GM18909 (cell line): Measurements from ENCODE around the gene CCDC154.
"Not testable (repeated sequence)": the region's sequence is repeated elsewhere in the genome, so short reads cannot be mapped to it uniquely, and the experiment has no call there.

Experiments
- ATAC-seq: cut with Tn5 transposase; IDR thresholded peaks from one replicate; pipeline ENCODE4 v1.9.1; 2021; ENCODE audit warnings: mild to moderate bottlenecking; ENCODE audit not compliant: unreplicated experiment, poor library complexity

Gene CCDC154, protein sequence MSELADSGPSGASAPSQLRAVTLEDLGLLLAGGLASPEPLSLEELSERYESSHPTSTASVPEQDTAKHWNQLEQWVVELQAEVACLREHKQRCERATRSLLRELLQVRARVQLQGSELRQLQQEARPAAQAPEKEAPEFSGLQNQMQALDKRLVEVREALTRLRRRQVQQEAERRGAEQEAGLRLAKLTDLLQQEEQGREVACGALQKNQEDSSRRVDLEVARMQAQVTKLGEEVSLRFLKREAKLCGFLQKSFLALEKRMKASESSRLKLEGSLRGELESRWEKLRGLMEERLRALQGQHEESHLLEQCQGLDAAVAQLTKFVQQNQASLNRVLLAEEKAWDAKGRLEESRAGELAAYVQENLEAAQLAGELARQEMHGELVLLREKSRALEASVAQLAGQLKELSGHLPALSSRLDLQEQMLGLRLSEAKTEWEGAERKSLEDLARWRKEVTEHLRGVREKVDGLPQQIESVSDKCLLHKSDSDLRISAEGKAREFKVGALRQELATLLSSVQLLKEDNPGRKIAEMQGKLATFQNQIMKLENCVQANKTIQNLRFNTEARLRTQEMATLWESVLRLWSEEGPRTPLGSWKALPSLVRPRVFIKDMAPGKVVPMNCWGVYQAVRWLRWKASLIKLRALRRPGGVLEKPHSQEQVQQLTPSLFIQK

DNA sequence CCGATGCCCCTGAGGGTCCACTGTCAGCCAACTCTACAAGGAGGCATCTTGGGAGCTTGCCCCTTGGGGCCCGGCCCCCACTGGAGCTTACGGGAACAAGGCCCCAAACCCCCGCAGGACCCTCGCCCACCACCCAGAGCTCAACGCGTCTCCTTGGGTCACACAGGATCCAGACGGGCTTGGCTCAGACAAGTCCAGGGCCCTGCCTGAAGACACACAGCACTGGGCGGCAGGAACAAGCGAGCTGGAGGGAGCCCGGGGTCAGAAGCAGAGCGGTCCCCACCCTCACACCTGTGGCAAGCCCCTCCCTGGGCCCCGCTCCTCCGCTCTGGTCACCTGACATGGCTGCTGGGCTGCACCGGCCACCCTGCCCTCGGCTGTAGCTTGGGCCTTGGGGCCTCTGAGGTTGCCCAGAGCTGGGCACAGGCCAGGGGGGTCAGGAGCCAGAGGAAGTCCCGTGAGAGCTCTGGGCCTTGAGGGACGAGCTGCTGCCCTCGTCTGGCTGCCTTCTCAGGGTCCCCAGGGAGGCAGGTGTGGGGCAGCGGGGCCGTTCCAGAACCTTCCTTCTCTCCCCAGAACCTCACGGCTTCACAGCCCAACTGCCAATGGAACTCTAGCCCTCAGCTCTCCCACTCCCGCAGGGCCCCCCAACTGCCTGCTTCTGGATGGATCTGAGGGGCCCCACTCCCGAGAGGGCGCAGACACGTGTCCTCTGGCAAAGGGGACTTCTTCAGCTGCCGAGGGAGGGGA is at the start of gene CCDC154:
CCDC154 (minus strand) TSS at position 577 of the 750 bp plus-strand sequence; CDS start at position 343, 234 bp downstream.
- ATAC-seq = no peak

DNA sequence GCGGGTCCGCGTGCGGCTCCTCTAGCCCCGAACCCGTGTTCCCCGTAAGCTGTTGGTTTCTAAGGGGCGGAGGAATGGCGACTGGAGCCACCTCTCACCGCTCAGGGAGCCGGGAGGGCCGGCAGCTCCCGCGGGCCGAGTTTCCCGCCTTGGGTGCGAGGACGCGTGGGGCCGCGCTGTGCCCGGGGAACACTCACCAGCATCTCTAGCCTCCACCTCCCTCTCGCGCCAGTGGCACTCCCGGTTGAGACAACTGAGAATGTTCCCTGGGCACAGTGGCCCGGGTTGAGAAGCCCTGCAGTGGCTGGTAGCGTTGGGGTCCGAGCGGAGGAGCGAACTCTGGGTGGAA is 49.4 kb upstream of the CCDC154 start:
- peak; percentile 20 for ATAC-seq

DNA sequence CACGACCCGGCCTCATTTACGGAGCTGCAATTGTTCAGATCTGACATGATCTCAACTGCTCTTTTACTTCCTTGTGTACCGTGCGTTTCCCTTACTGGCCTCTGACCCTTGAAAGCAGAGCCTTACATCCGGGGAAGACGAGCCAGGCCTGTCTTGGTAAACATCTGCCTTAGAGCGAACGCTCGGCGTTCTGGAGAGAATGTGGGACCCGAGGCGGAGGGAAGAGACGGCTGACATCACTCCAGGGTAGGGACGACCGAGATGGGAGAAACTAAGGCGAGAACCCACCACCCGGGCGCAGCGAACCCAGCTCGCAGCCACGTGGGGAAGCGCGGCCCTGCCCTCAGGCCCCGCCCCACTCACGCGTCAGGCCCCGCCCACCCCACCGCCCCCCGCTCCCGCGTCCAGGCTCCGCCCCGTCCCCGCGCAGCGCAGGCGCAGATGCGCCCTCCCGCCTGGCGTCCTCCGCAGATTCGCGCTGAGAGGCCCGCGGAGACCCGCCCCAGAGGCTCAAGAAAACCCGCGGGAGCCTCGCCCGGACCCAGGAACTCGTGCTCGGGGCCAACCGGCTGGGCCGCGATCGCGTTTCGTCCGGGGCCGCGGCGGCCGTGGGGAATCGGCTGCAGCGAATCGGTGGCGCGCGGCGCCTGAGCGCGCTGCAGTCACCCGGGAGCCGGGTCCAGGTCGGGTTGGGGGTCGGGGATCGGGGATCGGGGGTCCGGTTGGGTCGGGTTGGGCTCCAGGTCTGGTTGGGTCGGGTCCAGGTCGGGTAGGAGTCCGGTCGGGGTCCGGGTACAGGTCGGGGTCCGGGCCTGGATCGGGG is 48.8 kb upstream of the CCDC154 start, which contains the start of gene TELO2:
TELO2 (plus strand) TSS at position 438 of the 823 bp plus-strand sequence. CDS start 922 bp downstream, outside the sequence.
- ATAC-seq = peak; percentile 56

DNA sequence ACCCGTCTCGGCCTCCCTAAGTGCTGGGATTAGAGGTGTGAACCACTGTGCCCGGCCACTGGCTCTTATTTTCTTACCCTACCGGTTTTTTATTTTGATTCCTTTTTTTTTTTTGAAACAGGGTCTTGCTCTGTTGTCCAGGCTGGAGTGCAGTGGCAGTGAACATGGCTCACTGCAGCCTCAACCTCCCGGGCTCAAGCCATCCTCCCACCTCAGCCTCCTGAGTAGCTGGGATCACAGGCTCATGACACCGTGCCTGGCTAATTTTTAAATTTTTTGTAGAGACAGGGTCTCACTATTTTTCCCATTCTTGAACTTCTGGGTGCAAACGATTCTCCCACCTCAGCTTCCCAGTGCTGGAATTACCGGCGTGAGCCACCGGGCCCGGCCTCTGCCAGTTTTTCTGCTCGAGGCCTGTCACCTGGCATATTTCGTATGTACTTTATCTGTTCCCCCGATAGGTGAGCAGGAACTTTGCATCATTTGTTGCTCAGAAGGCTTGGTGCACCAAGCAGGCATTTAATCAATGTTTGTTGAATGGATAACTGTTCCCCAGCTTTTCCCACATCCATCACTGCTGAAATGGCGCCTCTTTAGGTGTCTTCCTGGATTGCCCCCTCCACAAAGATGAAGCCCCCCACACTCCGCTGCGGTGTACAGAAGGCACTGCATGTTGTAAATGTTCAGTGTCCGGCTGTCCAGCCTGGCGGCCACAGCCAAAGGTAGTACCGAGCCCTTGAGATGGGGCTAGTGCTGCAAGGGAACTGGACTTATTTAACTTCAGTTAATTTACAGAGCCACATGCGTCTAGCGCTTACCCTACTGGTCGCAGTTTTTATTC is 47.9 kb upstream of the CCDC154 start:
- no peak for ATAC-seq

DNA sequence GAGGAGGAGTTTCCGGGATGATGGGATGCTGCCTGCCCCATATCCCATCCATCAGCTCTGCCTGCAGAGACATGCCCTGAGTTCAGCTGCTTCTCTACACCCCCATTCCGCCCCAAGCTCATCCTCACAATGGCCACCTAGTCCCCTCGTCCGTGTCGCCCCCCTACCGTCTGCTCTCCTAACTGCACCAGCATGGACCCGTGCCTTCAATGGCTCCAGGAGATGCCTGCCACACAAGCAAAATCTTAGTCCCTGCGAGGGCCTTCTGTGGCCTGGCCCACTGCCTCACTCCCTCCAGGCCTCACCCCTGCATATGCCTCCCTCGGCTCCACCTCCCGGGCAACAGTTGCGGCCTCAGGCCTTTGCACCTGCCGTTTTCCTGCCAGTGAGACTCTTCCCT is 47.0 kb upstream of the CCDC154 start:
- ATAC-seq = no peak

DNA sequence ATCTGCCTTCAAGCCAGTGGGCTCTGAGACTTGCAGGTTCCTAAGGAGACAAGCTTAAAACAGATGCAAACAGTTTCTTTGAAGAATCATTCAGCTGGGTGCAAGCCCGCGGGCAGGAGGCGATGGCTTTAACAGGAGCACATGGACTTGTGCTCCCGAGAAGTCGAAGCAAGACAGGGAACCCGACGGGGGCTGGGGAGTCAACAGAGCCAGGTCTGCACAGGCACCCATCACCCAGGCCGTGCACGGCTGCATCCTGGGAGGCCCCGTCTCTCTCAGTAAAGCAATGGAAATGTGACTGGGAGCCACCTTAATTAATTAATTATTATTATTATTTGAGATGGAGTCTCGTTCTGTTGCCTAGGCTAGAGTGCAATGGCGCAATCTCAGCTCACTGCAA is 44.7 kb upstream of the CCDC154 start:
- no peak for ATAC-seq

DNA sequence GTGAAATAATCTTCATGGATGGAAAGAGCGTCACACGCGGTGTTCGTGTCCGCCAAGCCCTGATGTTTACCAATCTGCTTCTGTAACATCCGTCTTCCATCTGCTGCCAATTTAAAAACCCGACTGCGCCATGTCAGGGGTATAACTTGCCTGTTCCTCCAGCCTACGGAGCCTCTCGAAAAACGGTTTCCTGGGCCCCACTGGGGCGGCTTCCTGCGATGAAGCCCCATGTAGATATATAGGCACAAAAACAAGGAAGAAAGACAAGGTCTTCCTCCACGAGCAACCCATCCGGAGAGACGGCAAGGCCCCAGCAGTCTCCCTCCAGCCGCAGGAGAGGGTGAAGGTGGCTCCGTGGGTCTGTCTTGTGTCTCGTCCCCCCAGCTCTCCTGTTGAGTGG is 44.3 kb upstream of the CCDC154 start, which contains the start of gene PTX4:
PTX4 (minus strand) TSS at position 326 of the 400 bp plus-strand sequence; CDS start at position 291, 35 bp downstream.
- ATAC-seq = no peak

DNA sequence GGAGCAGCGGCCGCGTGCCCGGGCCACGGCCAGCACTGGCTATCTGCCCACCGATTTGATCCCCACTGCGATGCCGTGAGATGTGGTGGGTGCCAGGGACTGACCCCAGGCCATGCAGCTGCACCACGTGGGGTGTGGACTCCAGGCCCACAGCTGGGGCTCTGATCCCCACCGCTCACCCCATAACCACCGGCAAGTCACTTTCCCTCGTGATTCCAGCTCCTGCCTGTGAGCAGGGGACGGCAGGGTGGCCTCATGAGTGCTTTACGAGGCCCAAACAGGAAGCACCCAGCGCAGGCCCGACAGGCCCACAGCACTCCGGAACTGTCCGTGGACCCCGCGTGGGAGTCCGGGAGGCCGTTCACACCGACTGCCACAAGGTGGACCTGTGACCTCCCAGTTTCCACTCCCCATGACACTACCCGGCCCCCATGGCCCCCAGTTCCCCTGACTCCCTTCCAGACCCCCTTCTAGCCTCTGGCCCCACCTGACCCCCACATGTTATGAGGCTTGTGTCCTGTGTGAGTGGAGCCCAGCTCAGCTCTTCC is 43.8 kb upstream of the CCDC154 start:
- no peak for ATAC-seq

DNA sequence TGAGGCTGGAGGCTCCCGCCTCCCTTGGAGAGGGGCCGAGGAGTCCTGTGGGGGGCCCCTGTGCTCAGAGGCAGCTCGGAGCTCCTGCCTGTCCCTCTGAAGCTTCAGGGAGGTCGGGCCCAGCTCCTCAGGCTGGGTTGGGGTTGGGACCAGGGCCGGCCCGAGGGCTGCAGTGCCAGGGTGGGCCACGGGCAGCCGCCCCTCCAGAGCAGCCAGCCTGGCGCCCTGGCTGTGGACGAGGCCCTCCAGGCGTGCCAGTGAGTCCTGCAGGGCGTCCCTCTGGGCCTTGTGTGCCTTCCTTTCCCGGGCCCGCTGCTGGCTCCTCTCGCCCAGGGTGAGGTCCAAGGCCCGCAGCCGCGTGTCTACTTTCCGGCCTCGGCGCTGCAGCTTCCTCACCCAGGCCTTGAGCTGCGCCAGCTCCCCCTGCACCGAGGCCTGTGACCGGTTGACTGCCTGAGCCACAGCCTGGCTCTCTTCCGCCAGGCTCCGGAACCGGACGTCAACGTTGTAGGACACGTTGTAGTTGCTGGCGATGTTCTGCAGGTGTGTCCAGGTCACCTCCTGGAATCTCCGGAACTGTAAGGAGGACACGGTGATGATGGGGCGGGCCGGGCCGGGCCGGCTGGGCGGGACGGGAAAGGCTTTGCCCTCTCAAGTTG is 43.2 kb upstream of the CCDC154 start:
- ATAC-seq = no peak

DNA sequence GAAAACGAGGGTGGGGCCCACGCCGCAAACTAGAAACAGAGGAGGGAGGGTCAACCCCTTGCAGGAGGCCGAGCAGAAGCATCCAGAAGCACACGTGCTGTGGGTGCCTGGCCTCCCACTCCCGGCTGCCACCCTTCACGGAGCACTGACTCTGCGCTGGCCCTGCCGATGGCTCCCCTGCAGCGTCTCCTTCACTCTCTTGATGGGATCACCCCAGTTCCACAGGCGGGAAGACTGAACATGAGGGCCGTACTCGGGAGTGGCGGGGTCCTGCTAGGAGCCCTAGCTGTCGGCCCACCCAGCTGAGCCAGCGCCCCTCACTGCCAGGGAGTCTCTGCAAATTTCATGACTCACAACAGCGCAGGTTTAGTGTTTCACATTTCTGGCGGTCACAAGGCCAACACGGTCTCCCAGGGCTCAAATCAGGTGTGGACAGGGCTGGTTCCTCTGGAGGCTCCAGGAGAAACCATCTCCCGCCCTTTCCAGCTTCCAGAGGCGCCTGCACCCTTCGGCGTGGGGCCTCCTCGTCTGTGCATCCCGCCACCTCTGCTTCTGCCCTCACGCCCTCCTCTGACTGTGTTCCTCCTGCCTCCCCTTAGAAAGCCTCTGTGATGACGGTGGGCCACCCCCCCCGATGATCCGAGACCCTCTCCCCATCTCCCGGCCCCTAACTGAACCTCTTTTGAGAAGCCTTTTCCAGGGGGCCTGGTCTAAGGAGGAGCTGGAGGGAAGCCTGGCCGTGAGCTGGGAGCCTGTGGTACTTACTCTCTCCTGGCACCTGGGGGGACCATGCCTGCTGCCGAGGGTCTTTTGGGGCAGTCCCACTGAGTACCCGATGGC is 42.4 kb upstream of the CCDC154 start:
- ATAC-seq = no peak

DNA sequence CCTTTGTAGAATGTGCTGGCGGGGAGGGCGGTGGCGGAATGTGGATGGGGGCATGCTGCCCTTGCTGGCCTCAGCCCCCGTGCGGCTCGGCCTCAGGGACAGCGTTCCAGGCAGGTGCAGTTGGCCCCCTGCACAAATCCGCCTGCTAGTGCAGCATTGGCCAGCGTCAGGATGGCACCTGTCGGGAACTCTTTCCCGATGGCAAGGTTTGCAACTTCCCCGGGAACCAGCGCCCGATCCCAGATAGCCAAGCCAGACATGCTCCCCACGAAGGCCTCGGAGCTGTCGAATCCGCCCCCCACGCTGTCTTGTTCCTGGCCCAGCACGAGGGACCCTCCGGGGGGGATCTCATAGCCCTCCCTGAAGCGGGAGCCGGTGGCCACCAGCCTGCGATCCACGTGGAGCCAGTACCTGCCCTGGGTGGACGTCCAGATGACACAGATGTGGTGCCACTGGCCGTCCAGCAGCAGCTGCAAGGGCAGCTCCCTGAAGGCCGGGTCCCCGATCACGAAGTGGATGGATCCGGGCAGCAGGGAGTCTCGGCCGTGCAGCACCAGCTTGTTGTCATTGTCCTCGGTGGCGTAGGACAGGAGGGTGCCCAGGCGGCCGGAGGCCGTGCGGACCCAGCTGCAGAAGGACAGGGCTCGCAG is 41.6 kb upstream of the CCDC154 start:
- no peak for ATAC-seq

DNA sequence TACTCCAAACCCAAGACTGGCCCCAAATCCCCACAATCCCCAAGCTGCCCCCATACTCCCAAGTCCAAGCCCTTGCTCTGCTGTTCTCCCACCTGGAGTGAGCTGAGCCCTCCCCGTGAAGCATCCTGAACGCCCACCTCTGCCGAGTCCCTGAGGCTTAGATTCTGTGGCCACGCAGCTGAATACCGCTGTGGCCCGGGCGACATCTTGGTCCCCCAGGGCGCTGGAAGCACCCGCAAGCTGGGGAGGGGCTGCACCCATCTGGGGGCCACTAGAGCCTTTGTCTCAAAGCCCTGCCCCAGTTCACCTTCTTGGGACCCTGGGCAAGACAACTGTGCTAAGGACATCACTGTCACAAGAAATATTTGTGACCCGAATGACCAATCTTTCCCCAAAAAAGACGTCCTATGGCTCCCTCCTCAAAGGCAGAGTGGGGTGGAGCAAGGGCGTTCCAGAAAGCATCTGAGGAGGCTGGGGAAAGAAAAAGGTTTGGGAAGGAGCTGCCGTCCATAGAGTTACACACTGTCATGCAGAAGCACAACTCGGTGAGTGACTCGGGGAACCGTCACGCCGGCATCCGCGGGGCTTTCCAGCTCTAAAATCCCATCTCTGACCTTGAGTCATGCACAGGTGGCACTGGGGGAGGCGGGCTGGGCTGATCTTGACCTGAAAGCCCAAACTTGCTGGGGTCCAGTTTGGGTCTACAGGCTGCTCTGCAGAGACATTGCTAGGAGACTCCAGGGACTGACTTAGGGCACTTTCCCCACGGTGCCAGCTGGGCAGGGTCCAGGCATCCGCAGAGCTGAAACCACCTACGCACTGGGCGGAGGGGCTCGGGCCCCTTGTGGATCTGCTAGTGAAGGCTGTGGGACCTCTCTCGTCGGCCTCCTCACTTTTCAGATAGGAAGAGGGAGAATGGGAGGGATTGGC is 37.8 kb upstream of the CCDC154 start:
- no peak for ATAC-seq

DNA sequence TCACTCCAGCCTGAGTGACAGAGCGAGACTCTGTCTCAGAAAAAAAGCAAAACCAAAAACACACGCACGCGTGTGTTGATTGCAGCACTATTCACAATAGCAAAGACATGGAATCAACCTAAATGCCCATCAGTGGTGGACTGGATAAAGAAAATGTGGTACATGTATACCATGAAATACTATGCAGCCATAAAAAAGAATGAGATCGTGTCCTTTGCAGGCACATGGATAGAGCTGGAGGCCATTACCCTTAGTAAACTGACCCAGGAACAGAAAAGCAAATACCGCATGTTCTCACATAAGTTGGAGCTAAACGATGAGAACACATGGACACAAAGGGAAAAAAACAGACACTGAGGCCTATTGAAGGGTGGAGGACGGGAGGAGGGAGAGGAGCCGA is 34.6 kb upstream of the CCDC154 start:
- ATAC-seq = not testable (repeated sequence)

DNA sequence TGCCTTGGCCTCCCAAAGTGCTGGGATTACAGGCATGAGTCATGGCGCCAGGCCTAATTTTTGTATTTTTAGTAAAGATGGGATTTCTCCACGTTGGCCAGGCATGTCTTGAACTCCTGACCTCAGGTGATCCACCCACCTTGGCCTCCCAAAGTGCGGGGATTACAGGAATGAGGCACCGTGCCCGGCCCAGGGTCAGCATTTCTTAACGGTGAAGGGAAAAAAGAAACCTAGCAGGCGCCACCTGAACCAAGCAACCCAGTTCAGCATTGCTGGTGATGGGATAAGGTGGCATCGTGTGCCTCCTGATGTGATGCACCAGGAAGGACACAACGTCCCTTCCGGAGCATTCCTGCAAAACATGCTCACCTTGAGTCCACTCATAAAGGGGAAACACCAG is 32.7 kb upstream of the CCDC154 start:
- no peak for ATAC-seq

DNA sequence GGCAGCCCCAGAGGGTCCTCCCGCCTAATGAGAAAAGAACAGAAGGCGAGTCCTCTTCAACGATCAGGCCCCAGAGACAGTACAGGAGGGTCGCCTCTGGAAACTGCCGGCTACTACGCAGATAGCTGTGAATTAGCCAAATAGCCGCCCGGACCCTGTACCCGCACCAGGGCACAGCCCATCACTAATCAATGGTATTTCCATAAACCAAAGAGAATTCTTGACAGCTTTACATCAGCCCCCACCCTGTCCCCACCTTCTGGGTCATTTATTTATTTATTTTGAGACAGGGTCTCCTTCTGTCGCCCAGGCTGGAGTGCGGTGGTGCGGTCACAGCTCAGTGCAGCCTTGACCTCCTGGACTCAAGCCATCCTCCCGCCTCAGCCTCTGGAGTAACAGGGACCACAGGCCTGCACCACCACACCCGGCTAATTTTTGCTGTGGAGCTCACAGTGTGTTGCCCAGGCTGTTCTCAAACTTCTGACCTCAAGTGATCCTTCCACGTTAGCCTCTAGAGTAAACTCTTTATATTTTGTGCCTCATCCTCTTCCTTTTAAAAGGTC is 31.3 kb upstream of the CCDC154 start:
- no peak for ATAC-seq
